ENCODE data around the gene ACSS2.

- TF ChIP-seq, protein P1, sequence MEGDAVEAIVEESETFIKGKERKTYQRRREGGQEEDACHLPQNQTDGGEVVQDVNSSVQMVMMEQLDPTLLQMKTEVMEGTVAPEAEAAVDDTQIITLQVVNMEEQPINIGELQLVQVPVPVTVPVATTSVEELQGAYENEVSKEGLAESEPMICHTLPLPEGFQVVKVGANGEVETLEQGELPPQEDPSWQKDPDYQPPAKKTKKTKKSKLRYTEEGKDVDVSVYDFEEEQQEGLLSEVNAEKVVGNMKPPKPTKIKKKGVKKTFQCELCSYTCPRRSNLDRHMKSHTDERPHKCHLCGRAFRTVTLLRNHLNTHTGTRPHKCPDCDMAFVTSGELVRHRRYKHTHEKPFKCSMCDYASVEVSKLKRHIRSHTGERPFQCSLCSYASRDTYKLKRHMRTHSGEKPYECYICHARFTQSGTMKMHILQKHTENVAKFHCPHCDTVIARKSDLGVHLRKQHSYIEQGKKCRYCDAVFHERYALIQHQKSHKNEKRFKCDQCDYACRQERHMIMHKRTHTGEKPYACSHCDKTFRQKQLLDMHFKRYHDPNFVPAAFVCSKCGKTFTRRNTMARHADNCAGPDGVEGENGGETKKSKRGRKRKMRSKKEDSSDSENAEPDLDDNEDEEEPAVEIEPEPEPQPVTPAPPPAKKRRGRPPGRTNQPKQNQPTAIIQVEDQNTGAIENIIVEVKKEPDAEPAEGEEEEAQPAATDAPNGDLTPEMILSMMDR (IDR thresholded peaks at IDR 0.05) = no peak
- TF ChIP-seq EP300 (IDR thresholded peaks at IDR 0.05) = no peak
- TF ChIP-seq POLR2A (IDR thresholded peaks at IDR 0.05) = no peak
These were observed 14.9 kb upstream of the ACSS2 start for GRCh38 chr20:34861386-34862084.

Measured in tibial nerve (tissue), 4 donors.